ENCODE results near the gene ZNF730. TPM values are rescaled to one million over a fixed set of nuclear protein-coding genes. Genes with fewer than 3 reads are reported as not detected.
"Not testable (repeated sequence)": the region's sequence is repeated elsewhere in the genome, so short reads cannot be mapped to it uniquely, and the experiment has no call there.

Gene ZNF730
- total RNA-seq, 1 experiment from 2014 or later = not detected

- no peak overlapping the region for H3K4me3 ChIP-seq (ENCODE audit: low read depth, low read length)
- Mint-ChIP-seq H3K36me3 (ENCODE audit: insufficient read depth, unreplicated experiment) (no peaks in the 10 kb centered on the region), H3K27me3 (ENCODE audit: insufficient read depth, unreplicated experiment) (no peaks in the 10 kb centered on the region), H3K27ac (ENCODE audit: unreplicated experiment) (no peak overlapping the region), H3K9me3 (ENCODE audit: unreplicated experiment) (no peaks in the 10 kb centered on the region), H3K4me3 (ENCODE audit: unreplicated experiment) (no peak overlapping the region), H3K4me1 (ENCODE audit: low read depth, unreplicated experiment) (no peaks in the 10 kb centered on the region)
- intact Hi-C loops (cut with micrococcal nuclease; ENCODE audit: unreplicated experiment) = no loop called here
- DNase-seq = no peak
- ChIA-PET POLR2A (no interaction called here), CTCF (no interaction called here)
- no TSS peak for BruUV-seq (replicated peaks)
- no peak for TF ChIP-seq CTCF (IDR thresholded peaks at IDR 0.05; ENCODE audit: insufficient read depth in 1 of 2, low read depth in 1 of 2, low read length in 1 of 2, severe bottlenecking in 1 of 2, unreplicated experiment in 1 of 2)
- H3K27me3 ChIP-seq (replicated peaks; ENCODE audit: control insufficient read depth, insufficient read depth, low read length) = no peaks in the 10 kb centered on the region
- H3K4me1 ChIP-seq = no peaks in the 10 kb centered on the region
- no peaks in the 10 kb centered on the region for H3K36me3 ChIP-seq (ENCODE audit: control insufficient read depth, insufficient read depth, low read length)
- H3K9me3 ChIP-seq = peaks cover 11% of the 10 kb centered on the region
These were observed 29.0 kb downstream of the ZNF730 start for GRCh38 chr19:23145617-23146415.

- no peak overlapping the region for H3K4me3 Mint-ChIP-seq (ENCODE audit: unreplicated experiment)
- peaks cover 30% of the 10 kb centered on the region for H3K9me3 Mint-ChIP-seq (ENCODE audit: unreplicated experiment)
- POLR2A ChIA-PET = no interaction called here
- TF ChIP-seq CTCF (IDR thresholded peaks at IDR 0.05; ENCODE audit: insufficient read depth in 1 of 2, low read depth in 1 of 2, low read length in 1 of 2, severe bottlenecking in 1 of 2, unreplicated experiment in 1 of 2) = no peak
- Histone ChIP-seq H3K4me1 (no peaks in the 10 kb centered on the region), H3K27me3 (replicated peaks; ENCODE audit: control insufficient read depth, insufficient read depth, low read length) (no peaks in the 10 kb centered on the region), H3K4me3 (ENCODE audit: low read depth, low read length) (no peak overlapping the region), H3K9me3 (no peaks in the 10 kb centered on the region), H3K36me3 (ENCODE audit: control insufficient read depth, insufficient read depth, low read length) (no peaks in the 10 kb centered on the region)
- H3K27me3 Mint-ChIP-seq (ENCODE audit: insufficient read depth, unreplicated experiment) = no peaks in the 10 kb centered on the region
- CTCF ChIA-PET = no interaction called here
- DNase-seq = no peak
- no peaks in the 10 kb centered on the region for H3K4me1 Mint-ChIP-seq (ENCODE audit: low read depth, unreplicated experiment)
- no peak overlapping the region for H3K27ac Mint-ChIP-seq (ENCODE audit: unreplicated experiment)
- intact Hi-C loops (cut with micrococcal nuclease; ENCODE audit: unreplicated experiment) = no loop called here
- H3K36me3 Mint-ChIP-seq (ENCODE audit: insufficient read depth, unreplicated experiment) = no peaks in the 10 kb centered on the region
- no TSS peak for BruUV-seq (replicated peaks)
These were observed 43.9 kb downstream of the ZNF730 start for GRCh38 chr19:23160766-23161165.

GRCh38 chr19:23168286-23168685, 51.5 kb downstream of the ZNF730 start:
- H3K9me3 ChIP-seq; DNase-seq; H3K36me3 Mint-ChIP-seq (ENCODE audit: insufficient read depth, unreplicated experiment); H3K36me3 ChIP-seq (ENCODE audit: control insufficient read depth, insufficient read depth, low read length); BruUV-seq (replicated peaks); H3K4me1 Mint-ChIP-seq (ENCODE audit: low read depth, unreplicated experiment); H3K27me3 Mint-ChIP-seq (ENCODE audit: insufficient read depth, unreplicated experiment); H3K27me3 ChIP-seq (replicated peaks; ENCODE audit: control insufficient read depth, insufficient read depth, low read length); H3K4me1 ChIP-seq; intact Hi-C loops (cut with micrococcal nuclease; ENCODE audit: unreplicated experiment); H3K4me3 ChIP-seq (ENCODE audit: low read depth, low read length); H3K4me3 Mint-ChIP-seq (ENCODE audit: unreplicated experiment); H3K27ac Mint-ChIP-seq (ENCODE audit: unreplicated experiment); CTCF ChIA-PET; POLR2A ChIA-PET: not testable (repeated sequence)
- H3K9me3 Mint-ChIP-seq (ENCODE audit: unreplicated experiment) = peaks cover 19% of the 10 kb centered on the region

Measured in Caco-2 (cell line).